ENCODE results near the gene KLF11.

The KLF11 gene

DNA sequence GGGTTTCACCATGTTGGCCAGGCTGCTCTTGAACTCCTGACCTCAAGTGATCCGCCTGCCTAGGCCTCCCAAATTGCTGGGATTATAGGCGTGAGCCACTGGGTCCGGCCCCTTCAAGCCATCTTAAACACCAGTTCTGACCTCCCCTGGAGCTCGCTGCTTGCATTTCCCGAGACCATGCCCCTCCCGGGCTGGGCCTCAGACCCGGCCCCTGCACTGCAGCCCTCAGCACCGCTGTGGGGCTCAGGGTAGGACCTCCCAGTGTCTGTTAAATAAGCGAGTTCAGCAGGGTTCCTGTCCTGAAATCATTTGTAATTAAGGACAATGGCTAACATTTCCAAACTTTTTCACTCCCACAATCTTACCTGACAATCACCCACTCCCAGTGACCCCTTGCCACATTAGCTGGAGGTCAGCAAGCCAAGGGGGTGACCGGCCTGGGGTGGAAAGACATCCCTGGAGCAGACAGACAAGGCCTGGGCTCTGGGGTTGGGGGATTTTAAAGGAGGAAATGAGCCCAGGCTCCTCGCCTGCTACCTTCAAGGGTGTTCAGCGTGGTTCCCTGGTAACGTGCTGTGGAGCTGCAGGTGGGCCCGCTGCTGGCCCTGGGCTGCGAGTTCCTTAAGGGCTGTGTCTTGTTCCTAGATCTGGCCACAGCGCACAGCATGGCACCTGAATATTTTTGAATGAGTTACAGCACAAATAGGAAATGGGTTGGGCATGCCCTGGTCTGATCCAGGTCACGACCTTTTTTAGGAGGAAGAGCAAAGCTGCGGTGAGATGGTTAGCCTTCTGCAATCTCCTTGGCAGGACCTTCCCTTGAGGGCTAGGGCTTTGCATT lies 21.8 kb downstream of the KLF11 start:
- no peak for DNase-seq (ENCODE audit: low read depth)

DNA sequence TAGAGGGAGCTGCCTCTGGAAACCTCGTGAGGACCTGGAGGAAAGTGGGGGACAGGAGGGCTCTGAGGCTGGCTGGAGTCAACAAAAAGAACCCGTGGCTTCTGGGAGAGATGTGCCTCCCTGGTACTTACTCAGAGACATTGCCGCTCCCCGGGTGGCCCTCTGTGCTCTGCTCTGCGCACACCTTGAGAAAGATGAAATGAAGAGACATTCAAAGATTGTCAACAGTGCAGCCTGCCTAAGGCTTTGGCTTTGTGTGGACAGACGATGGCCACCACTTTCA lies 22.4 kb downstream of the KLF11 start:
- DNase-seq (ENCODE audit: low read depth) = no peak

DNA sequence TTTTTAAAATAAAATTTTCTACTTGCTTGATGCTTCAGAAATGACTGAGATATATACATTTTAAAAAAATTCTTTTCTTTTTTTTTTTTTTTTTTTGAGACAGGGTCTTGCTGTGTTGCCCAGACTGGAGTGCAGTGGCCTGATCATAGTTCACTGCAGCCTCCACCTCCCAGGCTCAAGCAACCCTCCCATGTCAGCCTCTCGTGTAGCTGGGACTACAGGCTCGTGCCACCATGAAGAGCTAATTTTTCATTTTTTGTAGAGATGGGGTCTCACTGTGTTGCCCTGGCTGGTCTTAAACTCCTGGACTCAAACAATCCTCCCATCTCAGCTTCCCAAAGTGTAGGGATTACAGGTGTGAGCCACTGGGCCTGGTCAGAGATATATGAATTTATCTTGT lies 24.0 kb downstream of the KLF11 start:
- DNase-seq (ENCODE audit: low read depth) = no peak

DNA sequence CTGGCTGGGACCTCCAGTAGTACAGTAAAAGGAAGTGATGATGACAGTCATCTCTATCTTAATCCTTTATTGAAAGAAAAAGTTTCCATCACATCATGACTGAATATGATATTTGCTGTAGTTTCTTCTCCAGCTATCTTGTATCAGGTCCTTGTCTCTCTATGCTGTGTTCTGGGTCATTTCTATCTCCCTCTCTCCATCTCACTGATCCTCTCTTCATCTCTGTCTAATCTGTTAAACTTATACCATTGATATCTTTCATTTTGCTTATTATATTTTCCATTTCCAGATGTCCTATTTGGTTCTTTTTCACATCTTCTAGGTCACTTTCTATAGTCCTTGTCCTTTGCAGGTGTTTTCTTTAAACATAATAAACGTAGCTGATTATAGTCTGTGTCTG lies 24.5 kb downstream of the KLF11 start:
- DNase-seq (ENCODE audit: low read depth) = no peak

DNA sequence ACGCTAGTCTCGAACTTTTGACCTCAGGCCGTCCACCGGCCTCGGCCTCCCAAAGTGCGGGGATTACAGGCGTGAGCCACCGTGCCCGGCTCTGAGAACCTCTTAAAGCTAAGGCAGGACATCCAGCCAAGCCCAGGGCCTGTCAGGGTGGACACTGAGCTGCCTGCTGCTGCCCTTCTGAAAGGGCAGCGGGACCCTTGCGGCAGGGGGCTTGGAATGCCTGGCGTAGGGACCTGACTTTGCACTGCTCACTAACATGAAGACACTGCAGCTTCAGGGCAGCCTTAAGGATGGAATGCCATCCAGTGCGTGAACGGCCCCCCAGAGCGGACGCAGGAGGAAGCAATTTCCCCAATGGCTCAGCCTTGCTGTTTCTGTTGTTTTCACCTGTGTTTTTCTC lies 27.8 kb downstream of the KLF11 start:
- DNase-seq (ENCODE audit: low read depth) = no peak

DNA sequence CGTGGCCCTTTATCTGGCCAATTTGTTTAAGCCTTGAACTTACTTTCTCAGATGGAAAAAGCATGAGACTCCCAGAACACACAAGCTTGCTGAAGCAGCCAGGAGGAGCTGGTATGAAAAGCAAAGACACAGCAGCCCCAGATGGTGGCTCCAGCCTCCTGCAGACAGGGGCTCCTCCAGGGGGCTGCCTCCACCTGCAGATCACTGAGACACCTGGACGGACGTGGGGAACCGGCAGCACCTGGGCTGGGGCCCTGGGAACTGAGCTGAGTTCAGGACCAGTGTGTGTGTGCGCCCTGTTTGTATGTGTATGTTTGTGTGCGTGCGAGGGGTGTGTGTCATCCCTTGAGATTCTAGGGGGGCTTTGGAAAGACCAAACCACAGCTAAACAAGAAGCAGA lies 28.2 kb downstream of the KLF11 start:
- no peak for DNase-seq (ENCODE audit: low read depth)

DNA sequence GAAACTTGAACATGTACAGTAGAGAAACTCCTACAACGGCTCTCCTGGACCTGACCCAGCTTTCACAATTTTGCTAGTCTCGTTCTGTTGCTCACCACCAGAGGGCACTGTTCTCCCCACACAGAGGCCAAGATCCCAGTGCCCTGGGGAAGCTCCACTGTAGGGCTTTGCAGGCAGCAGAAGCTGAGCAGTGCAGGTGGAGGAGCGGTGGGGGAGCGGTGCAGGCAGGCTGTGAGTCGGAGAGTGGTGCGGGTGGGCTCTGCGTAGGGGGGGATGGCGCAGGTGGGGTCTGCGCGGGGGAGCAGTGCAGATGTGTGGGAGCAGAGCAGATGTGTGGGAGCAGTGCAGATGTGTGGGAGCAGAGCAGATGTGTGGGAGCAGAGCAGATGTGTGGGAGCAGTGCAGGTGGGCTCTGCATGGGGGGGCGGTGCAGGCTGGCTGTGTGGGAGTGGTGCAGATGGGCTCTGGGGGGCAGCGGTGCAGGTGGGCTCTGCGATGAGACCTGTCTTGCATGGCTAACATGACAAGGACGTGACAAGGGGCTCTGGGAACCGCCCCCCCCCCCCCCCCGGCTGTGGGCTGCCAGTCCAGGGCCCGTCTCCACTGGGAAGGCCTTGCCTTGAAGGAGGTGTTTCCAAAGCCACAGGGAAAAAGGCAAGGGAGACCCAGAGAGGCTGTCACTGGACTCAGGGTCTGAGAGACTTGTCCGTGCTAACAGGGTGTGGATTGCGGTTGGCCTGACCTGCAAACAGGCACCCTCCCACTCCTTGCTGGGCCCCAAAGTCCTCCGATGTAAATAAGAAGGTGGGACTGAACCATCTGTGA lies 29.5 kb downstream of the KLF11 start:
- DNase-seq (ENCODE audit: low read depth) = peak; percentile 52

DNA sequence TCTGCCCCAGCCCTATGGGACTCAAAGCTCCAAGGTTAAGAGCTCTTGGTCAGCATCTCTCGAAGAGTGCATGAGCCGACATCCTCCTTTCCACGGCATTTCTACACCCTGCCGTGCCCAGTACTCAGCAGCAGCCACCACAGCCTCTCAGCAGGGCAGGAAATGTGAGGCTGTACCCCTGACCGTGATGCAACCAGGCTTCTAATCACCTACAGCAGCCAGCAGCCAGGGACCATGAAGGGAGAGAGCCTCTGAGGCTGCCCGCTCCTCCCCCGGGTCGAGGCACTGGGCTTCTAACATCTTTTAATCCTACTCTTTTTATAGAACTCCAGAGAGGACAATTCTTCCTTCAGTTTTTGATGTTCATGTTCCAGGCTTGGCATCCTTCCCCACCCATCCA lies 30.4 kb downstream of the KLF11 start:
- no peak for DNase-seq (ENCODE audit: low read depth)

DNA sequence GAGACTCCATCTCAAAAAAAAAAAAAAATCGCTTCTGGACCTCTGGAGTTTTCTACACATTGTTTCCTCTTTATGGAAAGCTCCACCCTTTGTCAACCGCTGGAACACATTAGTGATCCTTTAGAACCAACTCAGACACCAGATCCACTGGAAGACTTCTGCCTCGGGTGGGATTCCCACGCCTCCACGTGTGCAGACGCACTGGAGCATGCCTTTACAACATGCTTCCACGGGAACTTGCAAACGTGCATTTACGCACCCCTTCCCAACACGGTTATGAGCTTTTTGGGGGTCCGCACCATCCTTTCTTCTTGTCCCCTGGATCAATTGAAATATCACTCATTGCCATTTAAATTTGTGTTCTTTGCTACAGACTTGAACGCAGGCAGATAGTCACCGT lies 31.8 kb downstream of the KLF11 start:
- DNase-seq (ENCODE audit: low read depth) = no peak

DNA sequence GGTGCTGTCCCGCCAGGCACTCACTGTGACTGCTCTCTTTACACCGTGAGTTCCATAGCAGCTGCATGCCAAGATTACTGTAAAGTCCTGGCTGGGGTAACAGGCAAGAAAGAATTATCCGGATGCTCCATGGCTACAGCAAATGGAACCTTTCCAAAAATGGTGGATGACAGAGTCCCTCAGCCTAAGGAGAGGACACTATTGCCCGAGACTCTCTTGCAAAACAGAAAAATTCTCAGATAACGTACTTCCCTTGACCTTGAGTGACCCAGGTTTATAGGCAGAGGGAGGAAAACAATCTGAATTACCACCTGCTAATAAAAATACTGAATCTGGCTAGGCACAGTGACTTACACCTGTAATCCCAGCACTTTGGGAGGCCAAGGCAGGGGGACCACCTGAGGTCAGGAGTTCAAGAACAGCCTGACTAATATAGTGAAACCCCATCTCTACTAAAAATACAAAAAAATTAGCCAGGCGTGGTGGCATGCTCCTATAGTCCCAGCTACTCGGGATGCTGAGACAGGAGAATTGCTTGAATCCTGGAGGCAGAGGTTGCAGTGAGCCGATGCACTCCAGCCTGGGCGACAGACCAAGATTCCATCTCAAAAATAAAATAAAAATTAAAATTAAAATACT lies 32.3 kb downstream of the KLF11 start:
- DNase-seq (ENCODE audit: low read depth) = no peak

DNA sequence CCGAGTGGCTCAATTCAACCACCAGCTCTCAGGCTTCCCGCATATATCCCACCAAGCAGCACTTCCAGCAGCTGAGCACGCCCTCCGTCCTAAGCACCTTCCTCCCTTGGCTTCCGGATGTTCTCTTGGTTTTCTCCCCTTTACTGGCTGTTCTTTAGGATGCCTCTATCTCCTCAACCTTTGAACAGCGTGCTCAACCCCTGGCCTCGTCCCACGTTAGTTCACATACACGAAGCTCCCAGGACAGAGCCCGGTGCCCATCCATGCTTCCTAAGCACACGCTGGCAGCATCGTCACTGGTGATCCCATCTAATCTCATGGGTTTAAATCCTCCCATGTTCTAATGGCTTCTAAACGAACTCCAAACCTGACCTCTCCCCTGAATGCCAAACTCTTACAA lies 33.2 kb downstream of the KLF11 start:
- DNase-seq (ENCODE audit: low read depth) = no peak

DNA sequence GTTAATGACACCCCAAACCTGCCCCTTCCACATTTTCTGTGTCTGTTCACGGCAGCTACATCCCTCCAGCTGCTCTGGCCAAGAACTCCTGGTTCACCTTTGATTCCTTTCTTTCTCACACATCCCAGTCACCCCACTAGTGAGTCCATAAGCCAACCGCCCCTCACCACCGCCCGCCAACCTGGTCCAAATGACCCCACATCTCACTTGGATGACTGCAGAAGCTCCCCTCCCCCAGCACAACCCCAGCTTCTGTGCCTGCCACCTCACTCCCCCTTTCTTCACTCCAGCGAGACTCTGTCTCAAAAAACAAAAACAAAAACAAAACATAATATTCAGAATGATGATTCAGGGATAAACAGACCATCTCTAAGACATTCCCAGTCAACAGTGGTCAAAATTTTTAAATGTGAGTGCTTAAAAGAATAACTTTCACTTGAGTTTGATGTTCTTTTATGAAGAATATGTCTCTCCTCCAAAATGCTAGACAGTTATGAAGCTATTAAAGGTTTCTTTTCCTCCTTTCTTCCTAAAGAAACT lies 33.7 kb downstream of the KLF11 start:
- no peak for DNase-seq (ENCODE audit: low read depth)

DNA sequence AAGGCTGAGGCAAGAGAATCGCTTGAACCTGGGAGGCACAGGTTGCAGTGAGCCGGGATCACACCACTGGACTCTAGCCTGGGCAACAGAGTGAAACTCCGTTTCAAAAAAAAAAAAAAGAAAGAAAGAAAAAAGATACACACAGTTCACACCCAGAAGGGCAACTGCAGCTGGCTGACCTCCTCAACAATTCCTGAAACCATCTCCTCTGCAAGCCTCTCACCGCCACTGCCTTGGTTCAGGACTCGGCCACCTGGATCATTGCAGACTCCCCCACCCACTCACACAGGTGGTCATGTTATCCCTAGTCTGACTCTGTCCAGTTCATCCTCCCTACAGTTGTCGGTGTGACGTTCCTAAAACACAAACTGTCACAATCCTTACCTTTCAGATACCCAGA lies 34.7 kb downstream of the KLF11 start:
- DNase-seq (ENCODE audit: low read depth) = no peak

DNA sequence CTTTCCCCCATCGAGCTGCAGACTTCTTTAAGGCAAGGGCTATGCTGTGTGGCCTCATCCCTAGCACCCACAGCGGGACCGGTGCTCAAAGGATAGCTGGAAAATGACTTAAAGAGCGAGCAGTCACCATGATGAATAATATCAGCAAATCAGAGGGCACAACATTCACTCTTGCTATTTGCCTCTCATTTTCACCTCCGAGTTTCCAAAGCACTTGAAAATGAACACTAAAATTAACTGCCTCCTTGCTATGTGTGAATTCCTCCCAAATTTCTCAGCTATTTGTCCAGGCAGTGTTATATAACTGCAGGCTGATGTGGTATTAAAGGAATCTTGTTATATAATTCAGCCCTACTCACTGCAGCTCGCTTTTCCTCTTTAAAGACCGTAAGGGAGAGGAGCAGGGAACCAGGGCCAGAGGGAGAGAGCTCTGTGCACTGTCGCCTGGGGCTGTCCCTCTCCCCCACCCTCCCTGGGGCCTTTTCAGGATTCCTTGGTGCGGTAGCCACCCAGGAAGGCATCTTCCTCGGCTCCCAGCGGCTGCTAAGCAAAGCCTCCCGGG lies 35.4 kb downstream of the KLF11 start:
- DNase-seq (ENCODE audit: low read depth) = no peak

DNA sequence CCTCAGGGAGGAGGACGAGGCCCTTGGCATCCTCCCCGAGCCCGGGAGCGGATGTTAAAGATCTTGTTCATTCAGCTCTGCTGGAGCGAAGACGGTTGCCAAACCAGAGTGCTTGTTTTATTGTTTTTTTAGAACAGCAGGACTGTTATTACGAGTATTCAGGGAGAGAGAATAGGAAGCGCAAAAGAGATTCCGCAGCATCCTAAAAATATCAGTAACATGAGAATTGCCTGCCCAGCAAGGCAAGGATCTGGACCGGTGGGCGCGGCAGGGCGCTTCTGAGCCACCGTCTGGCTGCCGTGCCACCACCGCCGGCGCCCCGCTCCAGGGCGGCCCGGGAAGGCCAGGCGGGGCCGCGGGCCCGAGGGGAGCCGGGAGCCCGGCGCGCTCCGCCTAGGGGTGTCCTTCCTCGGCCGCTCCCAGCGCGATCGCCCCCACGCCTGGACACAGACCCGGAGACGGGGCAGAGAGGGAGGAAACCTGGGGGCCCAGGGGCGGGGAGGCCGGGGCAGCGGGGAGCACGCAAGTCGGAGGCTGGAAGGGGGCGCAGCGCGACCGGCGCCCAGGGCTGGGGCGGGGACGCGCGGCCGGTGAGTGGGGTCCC lies 36.0 kb downstream of the KLF11 start:
- no peak for DNase-seq (ENCODE audit: low read depth)

DNA sequence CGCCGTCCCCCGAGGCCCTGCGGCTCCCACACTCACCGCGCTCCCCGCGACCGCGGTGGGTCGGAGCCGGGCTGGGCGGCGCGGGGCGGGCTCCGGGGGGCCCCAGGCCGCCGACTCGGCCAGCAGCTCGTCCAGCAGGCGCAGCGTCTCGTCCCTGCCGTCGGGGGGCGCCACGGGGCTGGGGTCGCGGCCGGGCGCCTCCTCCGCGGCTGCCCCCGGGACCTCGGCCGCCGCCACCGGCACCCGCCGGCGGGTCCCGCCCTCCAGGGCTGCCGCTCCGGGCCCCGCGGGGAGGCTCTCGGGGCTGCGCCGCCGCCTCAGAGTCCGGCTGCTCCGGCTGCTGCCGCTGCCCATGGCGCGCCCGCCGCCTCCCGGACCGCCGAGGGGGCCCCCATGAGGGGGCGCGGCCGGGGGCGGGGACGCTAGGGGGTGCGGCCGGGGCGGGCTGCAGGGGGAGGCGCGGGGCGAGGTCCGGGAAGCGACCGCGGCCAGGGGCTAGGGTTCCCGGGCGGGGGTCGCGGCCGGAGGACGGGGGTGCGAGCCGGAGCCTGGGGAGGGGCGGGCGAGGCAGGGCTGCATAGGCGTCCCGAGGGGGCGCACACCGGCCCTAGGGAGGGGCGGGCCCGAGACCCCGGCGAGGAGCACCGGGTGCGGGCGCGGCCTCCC lies 36.7 kb downstream of the KLF11 start, which contains the start of gene CYS1:
Gene CYS1, minus strand, starts transcription at position 542 of the 666 bp plus-strand sequence. Its CDS starts 188 bp downstream, at position 354.
- no peak for DNase-seq (ENCODE audit: low read depth)

DNA sequence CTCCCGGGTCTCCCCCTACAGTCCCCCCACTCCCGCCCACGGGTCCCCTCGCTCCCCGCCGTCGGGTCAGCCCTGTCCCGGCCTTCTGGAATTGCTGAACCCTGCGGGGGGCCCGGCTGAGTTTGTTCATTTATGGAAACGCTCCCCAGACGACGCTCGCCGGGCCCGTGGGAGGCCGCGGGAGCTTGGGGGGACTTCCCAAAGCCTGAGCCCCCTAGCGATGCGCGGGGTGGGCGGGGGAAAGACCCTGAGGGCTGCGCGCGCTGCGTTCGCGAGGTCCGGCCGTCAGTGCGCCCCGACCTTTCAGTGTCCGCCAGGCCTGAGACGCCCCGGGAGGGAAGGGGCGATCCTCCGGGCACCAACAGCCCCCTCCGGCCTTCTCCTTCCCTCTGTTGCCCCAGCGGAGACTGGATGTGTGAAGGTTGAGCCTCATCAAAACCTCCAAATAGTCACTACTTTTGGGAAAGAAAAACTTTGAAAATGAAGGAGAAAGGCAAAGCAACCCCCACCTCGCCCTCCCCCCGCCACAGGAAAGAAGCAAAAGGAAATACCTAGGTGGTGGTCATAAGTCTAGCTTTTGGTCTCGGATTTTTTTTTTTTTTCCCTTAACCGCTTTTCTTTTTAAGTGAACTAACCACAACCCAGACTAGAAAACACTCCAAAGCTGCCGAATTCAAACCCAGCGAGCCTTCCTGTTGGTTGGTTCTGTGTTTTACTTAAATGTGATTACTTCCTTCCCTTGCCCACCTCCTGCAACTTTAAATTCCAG lies 37.4 kb downstream of the KLF11 start:
- DNase-seq (ENCODE audit: low read depth) = no peak

DNA sequence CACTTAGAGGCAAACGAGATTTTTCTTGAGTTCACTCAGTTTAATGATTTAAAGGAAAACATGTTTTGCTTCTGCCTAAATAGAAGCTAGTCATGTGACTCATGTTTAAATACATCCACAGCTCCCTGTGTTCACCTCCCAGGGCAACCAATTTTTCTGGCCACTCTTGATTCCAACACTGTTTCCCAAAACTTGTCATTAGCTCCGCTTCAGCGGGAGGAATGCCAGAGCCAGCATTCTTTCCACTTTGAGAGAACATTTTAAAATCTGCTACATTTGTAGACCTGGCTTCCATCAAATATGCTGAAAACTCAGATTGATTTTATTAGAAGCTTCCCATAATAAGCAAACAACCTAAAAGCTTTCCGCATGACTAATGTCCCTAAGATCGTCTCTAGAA lies 39.7 kb downstream of the KLF11 start:
- DNase-seq (ENCODE audit: low read depth) = no peak

DNA sequence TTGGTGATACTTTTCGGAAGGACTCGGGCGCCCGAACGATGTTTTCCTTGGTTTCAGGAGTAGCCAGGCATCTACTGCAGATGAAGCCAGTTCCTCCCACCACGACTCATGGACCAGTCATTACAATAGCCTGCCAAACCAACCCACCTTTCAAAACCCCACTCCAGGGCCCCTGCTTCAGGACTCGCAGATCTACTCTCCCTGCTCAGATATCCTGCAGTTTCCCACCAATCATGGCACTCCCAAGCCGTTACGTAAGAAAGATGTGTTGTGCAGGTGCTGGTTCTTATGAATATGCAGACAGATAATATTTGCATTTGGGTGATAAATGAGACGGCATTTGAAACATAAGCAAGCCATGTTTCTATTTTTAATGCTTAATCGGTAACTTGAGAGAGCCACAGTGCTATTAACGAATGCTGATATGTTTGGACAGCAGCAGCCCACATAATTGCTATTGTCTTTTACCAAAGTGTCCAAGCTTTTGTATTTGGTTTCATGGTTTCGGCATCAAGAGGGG lies 40.4 kb downstream of the KLF11 start:
- DNase-seq (ENCODE audit: low read depth) = no peak

DNA sequence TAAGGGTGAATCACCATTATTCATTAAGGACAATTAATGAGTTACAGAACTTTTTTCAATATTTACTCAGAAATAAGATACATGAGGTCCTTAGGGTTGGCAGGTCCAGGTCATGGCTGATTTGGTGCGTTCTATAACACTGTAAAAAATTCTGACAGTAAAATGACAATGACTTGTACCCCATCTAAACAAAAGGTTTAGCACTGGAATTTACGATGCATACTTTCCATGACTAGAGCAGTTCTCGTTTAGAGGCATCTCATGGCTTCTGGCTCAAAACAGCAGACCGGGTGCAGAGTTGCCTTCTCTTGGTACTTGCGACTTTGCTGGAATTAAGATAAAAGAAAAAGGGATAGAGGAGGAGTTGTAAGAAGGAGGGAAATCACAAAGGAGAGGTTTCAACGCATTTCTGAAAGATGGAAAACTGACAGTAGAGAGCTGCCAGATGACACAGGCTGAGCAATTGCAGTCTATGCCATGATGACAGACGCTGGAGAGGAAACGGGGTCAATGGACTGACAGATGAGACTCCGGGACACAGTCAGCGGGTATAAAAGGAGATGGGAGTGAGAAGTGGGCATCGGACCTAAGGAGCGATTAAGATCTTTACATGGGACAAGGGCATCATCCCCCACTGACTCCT lies 41.0 kb downstream of the KLF11 start:
- DNase-seq (ENCODE audit: low read depth) = no peak
